ENCODE data around the gene GGCT.
A peak's percentile ranks its signal among the peaks of the same experiment; 100 is the strongest.
"Not testable (repeated sequence)": the region's sequence is repeated elsewhere in the genome, so short reads cannot be mapped to it uniquely, and the experiment has no call there.

The GGCT gene

GRCh38 chr7:30504301-30505173 lies at the start of gene GGCT:
Gene GGCT (minus strand): TSS chr7:30504829. CDS start chr7:30504709, 120 bp downstream.
- peak; percentile 99 to 100 for DNase-seq

- no peak for DNase-seq
Observed at GRCh38 chr7:30553546-30553945, 48.9 kb upstream of the GGCT start.

GRCh38 chr7:30553141-30553540 lies 48.5 kb upstream of the GGCT start:
- DNase-seq, result no peak

- DNase-seq, result no peak
Observed at GRCh38 chr7:30552330-30552729, 47.7 kb upstream of the GGCT start.

GRCh38 chr7:30549931-30550493 lies 45.4 kb upstream of the GGCT start:
- DNase-seq, result peak in 1 of 2 experiments; percentile 30

- peak; percentile 83 to 91 for DNase-seq
Observed at GRCh38 chr7:30548845-30549244, 44.2 kb upstream of the GGCT start.

- DNase-seq, result no peak
Observed at GRCh38 chr7:30546596-30546995, 42.0 kb upstream of the GGCT start.

GRCh38 chr7:30545791-30546555 lies 41.3 kb upstream of the GGCT start:
- no peak for DNase-seq

- no peak for DNase-seq
Observed at GRCh38 chr7:30543813-30544525, 39.3 kb upstream of the GGCT start.

GRCh38 chr7:30543115-30543514 lies 38.5 kb upstream of the GGCT start:
- DNase-seq, result not testable (repeated sequence)

- no peak for DNase-seq
Observed at GRCh38 chr7:30533886-30534285, 29.3 kb upstream of the GGCT start.

GRCh38 chr7:30531286-30531685 lies 26.7 kb upstream of the GGCT start:
- DNase-seq, result no peak

- no peak for DNase-seq
Observed at GRCh38 chr7:30530373-30530772, 25.7 kb upstream of the GGCT start.

GRCh38 chr7:30528779-30529178 lies 24.1 kb upstream of the GGCT start:
- DNase-seq, result no peak

- DNase-seq, result not testable (repeated sequence)
Observed at GRCh38 chr7:30527297-30527696, 22.7 kb upstream of the GGCT start.

- DNase-seq, result no peak
Observed at GRCh38 chr7:30526163-30526562, 21.5 kb upstream of the GGCT start.

- no peak for DNase-seq
Observed at GRCh38 chr7:30525429-30525828, 20.8 kb upstream of the GGCT start.

- DNase-seq, result peak in 1 of 2 experiments; percentile 18
Observed at GRCh38 chr7:30524545-30524944, 19.9 kb upstream of the GGCT start.

- no peak for DNase-seq
Observed at GRCh38 chr7:30523466-30523865, 18.8 kb upstream of the GGCT start.

- DNase-seq, result no peak
Observed at GRCh38 chr7:30522159-30522558, 17.5 kb upstream of the GGCT start.

GRCh38 chr7:30521532-30521931 lies 16.9 kb upstream of the GGCT start:
- DNase-seq, result no peak

GRCh38 chr7:30519122-30519521 lies 14.5 kb upstream of the GGCT start:
- DNase-seq, result peak in 1 of 2 experiments; percentile 35

- DNase-seq, result no peak
Observed at GRCh38 chr7:30515761-30516160, 11.1 kb upstream of the GGCT start.
